Kidney (tissue), 14 donors: ENCODE results near the gene LIN7B. TPM values are rescaled to one million over a fixed set of nuclear protein-coding genes. Genes with fewer than 3 reads are reported as not detected.

ENCODE experiments used
- DNase-seq, 5 donors: peaks; one replicate each; pipeline ENCODE4 v3.0.0-alpha.2; 2013 to 2020
- FAIRE-seq: peaks from 2 replicates; lab custom pipeline; 2012; peaks lifted over from hg19 to GRCh38; lab: Jason Lieb, UNC
- H3K27ac ChIP-seq, 2 donors: one replicate each; pipeline ENCODE4 v1.7.0; 2013; ENCODE audit warnings: low read depth in 2 of 2, low read length in 2 of 2, inconsistent platforms in 1 of 2
- H3K27me3 ChIP-seq: one replicate; pipeline ENCODE4 v1.7.1; 2013; ENCODE audit warnings: low read length, inconsistent platforms; ENCODE audit not compliant: control insufficient read depth, insufficient read depth
- H3K36me3 ChIP-seq, 3 donors: one replicate each; pipeline versions ENCODE4 v1.7.0 to v1.7.1; 2013; ENCODE audit warnings: low read length in 3 of 3, control low read depth in 1 of 3, inconsistent platforms in 1 of 3; ENCODE audit not compliant: insufficient read depth in 3 of 3, control insufficient read depth in 2 of 3
- H3K4me1 ChIP-seq, 3 donors: one replicate each; pipeline versions ENCODE4 v1.7.0 to v1.7.1; 2013; ENCODE audit warnings: low read length in 3 of 3, inconsistent platforms in 1 of 3, low read depth in 1 of 3; ENCODE audit not compliant: control insufficient read depth in 2 of 3, insufficient read depth in 2 of 3
- H3K4me3 ChIP-seq, 3 donors: one replicate each; pipeline versions ENCODE4 v1.7.0 to v1.8.1; 2013; ENCODE audit warnings: low read length in 3 of 3, control low read depth in 1 of 3, inconsistent platforms in 1 of 3
- H3K9ac ChIP-seq, 3 donors: one replicate each; pipeline versions ENCODE4 v1.7.0 to v1.7.1; 2013; ENCODE audit warnings: low read length in 3 of 3, control low read depth in 1 of 3, inconsistent platforms in 1 of 3
- H3K9me3 ChIP-seq, 3 donors: one replicate each; pipeline versions ENCODE4 v1.7.0 to v1.7.1; 2013; ENCODE audit warnings: low read length in 3 of 3, control low read depth in 1 of 3, inconsistent platforms in 1 of 3; ENCODE audit not compliant: control insufficient read depth in 2 of 3, insufficient read depth in 1 of 3
- intact Hi-C: fragments of 100-400 bp; cut with DNase I; formaldehyde crosslinking; loops from one replicate; pipeline ENCODE4 v1.11.1; 2022
- polyA plus RNA-seq: library from polyadenylated mRNA; stranded (reverse); fragments of 350-450 nt; fragmentation: Illumina TruSeq; extraction: RNeasy Lipid Tissue Mini Kit (QIAGEN cat#74804); gene quantifications from one replicate; pipeline ENCODE4 v1.2.3, GENCODE V29; 2014; ENCODE audit warnings: low read depth, low replicate concordance; ENCODE audit not compliant: insufficient read depth
- total RNA-seq: library from RNA; stranded (reverse); fragmentation: NEBNext Ultra II Directional; extraction: Animal tissue kit (Norgen Biotek cat#: 25700); gene quantifications from one replicate; pipeline ENCODE4 v1.2.1, GENCODE V29; 2021
- TF ChIP-seq, protein P1 (sequence below): IDR thresholded peaks from 3 replicates; pipeline ENCODE4 v1.5.1; 2012; ENCODE audit warnings: mild to moderate bottlenecking, moderate library complexity, borderline replicate concordance; ENCODE audit not compliant: insufficient read depth; ENCODE audit errors: extremely low read depth
- donor health status: control.
- donor health status: control.
- donor health status: control.
- donor health status: control.
- donor health status: control.
- donor health status: DM: yes; HTN: yes; CAD: no.
- donor health status: Normal renal cell carcinoma (clear cell type).

The LIN7B gene
- total and polyA plus RNA-seq, 2 donors from 2014 or later: 4.7 to 9.7 TPM

DNA sequence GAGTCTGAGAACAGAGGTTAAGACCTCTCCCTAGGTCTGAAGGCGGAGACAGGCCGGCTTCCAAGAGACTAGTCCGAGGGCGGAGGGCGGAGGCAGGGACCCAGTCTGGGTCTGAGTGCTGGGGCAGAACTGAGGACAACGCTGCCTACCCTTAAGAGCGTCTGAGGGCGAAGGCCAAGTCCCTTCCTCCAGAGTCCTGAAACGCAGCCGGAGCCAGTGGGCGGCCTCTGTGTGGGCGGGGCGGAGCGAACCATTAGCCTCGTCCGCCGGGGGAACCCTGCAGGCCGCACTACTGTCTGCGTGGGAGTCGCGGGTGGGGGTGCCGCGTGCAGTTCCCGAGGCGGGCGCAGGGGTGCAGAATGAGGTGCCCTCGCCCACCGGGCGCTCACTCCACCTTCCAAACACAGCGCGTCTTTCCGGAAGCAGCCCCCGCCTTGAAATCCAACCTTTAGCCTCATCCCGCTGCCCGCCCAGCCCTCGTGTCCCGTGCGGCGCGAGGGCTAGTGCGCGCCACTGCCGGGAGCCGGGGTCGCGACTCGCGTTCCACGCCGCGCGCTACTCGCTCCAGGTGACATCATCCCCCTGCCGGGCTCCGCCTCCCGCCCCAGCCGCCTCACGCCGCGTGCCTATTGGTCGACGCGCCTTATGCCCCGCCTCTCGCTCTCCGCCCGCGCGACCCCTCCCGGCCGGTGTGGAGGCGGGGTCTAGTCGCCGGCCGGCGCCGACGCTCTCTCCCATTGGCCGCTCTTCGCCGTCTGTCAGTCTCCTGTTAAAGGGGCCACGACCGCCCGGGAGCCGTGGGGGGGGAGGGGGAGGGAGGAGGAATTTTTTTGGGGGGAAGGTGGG is 4.6 kb downstream of the LIN7B start, which contains the start of gene C19orf73:
Gene C19orf73, minus strand, starts transcription at position 579 of the 846 bp plus-strand sequence. Its CDS starts 121 bp downstream, at position 458.
- TF ChIP-seq, protein P1, sequence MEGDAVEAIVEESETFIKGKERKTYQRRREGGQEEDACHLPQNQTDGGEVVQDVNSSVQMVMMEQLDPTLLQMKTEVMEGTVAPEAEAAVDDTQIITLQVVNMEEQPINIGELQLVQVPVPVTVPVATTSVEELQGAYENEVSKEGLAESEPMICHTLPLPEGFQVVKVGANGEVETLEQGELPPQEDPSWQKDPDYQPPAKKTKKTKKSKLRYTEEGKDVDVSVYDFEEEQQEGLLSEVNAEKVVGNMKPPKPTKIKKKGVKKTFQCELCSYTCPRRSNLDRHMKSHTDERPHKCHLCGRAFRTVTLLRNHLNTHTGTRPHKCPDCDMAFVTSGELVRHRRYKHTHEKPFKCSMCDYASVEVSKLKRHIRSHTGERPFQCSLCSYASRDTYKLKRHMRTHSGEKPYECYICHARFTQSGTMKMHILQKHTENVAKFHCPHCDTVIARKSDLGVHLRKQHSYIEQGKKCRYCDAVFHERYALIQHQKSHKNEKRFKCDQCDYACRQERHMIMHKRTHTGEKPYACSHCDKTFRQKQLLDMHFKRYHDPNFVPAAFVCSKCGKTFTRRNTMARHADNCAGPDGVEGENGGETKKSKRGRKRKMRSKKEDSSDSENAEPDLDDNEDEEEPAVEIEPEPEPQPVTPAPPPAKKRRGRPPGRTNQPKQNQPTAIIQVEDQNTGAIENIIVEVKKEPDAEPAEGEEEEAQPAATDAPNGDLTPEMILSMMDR: no peak
- Histone ChIP-seq H3K27me3 (peaks cover 5% of the 10 kb centered on the region), H3K9ac (peak within 1 kb of the TSS; percentile 33 to 62 (median 37)), H3K36me3 (no peaks in the 10 kb centered on the region), H3K27ac (peak within 1 kb of the TSS; percentile 96 to 98), H3K4me3 (peak within 1 kb of the TSS; percentile 49 to 68 (median 67)), H3K4me1 (peaks cover 1 to 14% (median 7%) of the 10 kb centered on the region in 3 donors), H3K9me3 (no peaks in the 10 kb centered on the region)
- intact Hi-C loops: no loop called here
- FAIRE-seq: no peak
- DNase-seq: peak; percentile 95 to 98 (median 97)

DNA sequence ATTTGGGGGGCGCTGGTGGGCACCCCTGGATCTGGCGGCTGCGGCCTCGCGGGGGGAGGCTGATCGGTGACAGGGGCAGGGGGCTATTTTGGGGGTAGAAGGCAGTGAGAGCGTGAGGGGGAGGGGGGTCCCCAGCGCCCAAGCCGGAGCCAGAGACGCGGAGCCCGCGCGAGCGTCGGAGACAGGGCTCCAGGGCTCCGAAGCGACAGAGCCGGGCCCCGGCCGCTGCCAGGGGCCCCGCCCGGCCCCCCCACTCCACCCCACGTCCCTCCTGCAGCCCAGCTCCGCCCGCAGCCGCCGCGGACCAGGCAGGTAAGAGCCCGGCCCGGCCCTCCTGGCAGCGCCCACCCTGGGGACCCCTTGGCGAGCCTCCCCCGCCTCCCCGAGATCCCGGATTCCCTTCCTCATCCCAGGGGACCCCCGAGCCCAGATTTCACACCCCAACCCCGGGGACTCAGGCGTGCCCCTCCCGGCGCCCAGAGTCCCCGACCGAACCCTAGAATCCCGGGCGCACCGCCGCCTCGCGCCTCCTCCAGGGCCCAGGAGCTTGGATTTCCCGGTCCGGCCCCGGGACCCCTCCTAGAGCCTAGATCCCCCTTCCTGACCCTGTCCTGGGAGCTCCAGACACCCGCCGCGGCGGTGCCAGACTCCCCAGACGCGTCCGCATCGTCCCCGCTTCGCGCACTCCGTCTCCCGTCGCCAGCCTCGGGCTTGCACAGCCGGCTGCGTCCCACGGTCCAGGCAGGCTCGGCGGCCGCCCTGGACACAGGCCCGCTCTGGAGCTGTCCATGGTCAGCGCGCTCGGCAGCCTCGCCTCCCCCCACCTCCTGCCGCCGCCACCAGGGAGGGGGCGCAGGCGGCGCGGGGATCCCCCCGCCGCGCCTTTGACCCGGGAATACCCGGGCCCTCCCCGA is 5.5 kb downstream of the LIN7B start, which contains the start of gene PPFIA3:
Gene PPFIA3, plus strand, starts transcription at position 134 of the 914 bp plus-strand sequence. CDS start 8,330 bp downstream, outside the sequence.
- DNase-seq (peak; percentile 71 to 89 (median 81)), FAIRE-seq (no peak)
- Histone ChIP-seq H3K9ac (peak within 1 kb of the TSS; percentile 33 to 62 (median 37)), H3K9me3 (no peaks in the 10 kb centered on the region), H3K36me3 (no peaks in the 10 kb centered on the region), H3K4me3 (peak within 1 kb of the TSS; percentile 49 to 68 (median 67)), H3K27me3 (peaks cover 5% of the 10 kb centered on the region), H3K27ac (peak within 1 kb of the TSS; percentile 96 to 98), H3K4me1 (peaks cover 0 to 11% (median 7%) of the 10 kb centered on the region in 3 donors)
- intact Hi-C loops: no loop called here
- TF ChIP-seq, protein P1: no peak

DNA sequence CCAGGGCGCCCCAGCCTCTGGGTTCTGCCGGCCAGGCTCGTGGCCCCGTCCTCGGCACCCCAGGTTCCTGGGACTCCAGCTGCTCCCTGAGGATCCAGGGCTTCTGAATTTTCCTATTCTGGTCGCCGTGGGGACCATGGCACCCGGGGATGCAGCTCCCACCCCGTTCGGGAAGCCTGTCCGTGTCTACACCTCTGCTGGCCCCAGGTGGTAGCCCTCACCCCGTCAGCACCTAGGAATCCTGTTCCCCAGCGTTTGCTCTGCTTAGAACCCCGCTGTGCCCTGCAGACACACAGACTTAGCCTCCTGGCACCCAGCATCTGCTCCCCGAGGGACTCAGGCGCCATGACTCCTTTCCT is 6.1 kb downstream of the LIN7B start:
- Histone ChIP-seq H3K27ac (no peak overlapping the region), H3K9me3 (no peaks in the 10 kb centered on the region), H3K27me3 (peaks cover 5% of the 10 kb centered on the region), H3K4me3 (no peak overlapping the region), H3K9ac (no peak overlapping the region), H3K4me1 (peaks cover 0 to 11% (median 7%) of the 10 kb centered on the region in 3 donors), H3K36me3 (no peaks in the 10 kb centered on the region)
- FAIRE-seq (no peak), DNase-seq (no peak)
- intact Hi-C loops: no loop called here
- TF ChIP-seq, protein P1: no peak
